ENCODE data around the gene MAGT1.
"Not testable (repeated sequence)": the region's sequence is repeated elsewhere in the genome, so short reads cannot be mapped to it uniquely, and the experiment has no call there.

Gene MAGT1

GRCh38 chrX:77831544-77831943, 63.7 kb downstream of the MAGT1 start:
- DNase-seq (ENCODE audit: low spot score), result not testable (repeated sequence)

GRCh38 chrX:77821989-77822388, 73.2 kb downstream of the MAGT1 start:
- not testable (repeated sequence) for DNase-seq (ENCODE audit: low spot score)

GRCh38 chrX:77820091-77820727, 75.0 kb downstream of the MAGT1 start:
- DNase-seq (ENCODE audit: low spot score), result no peak

GRCh38 chrX:77814210-77814609, 81.0 kb downstream of the MAGT1 start:
- no peak for DNase-seq (ENCODE audit: low spot score)

GRCh38 chrX:77802201-77802600, 93.0 kb downstream of the MAGT1 start:
- no peak for DNase-seq (ENCODE audit: low spot score)

GRCh38 chrX:77795124-77795523, 100.1 kb downstream of the MAGT1 start:
- DNase-seq (ENCODE audit: low spot score), result no peak

- DNase-seq (ENCODE audit: low spot score), result no peak
Measured at GRCh38 chrX:77793946-77794345, 101.3 kb downstream of the MAGT1 start.

- no peak for DNase-seq (ENCODE audit: low spot score)
Measured at GRCh38 chrX:77788050-77788449, 107.2 kb downstream of the MAGT1 start.

GRCh38 chrX:77786365-77786680, 108.9 kb downstream of the MAGT1 start:
- no peak for DNase-seq (ENCODE audit: low spot score)

- DNase-seq (ENCODE audit: low spot score), result peak; percentile 62
Measured at GRCh38 chrX:77785486-77786364, 109.5 kb downstream of the MAGT1 start, which contains the start of gene ATRX. TSS of gene ATRX (minus strand) at chrX:77786216. CDS start at chrX:77786001, 215 bp downstream.

- no peak for DNase-seq (ENCODE audit: low spot score)
Measured at GRCh38 chrX:77779695-77780094, 115.5 kb downstream of the MAGT1 start.

GRCh38 chrX:77776659-77777058, 118.6 kb downstream of the MAGT1 start:
- no peak for DNase-seq (ENCODE audit: low spot score)
